Activated naive CD4-positive, alpha-beta T cell treated with anti-CD3 and anti-CD28 coated beads, Interleukin-2, amount 50 U/mL, for 24 hours (primary cell): ENCODE results near the gene HMSD.
"Not testable (repeated sequence)": the region's sequence is repeated elsewhere in the genome, so short reads cannot be mapped to it uniquely, and the experiment has no call there.

ENCODE experiments used
- H3K27ac Mint-ChIP-seq: one replicate; pipeline ENCODE4 v1.8.0; 2021; ENCODE audit warnings: mild to moderate bottlenecking, mixed read lengths
- H3K27me3 Mint-ChIP-seq: one replicate; pipeline ENCODE4 v1.8.0; 2021; ENCODE audit warnings: mixed read lengths
- H3K36me3 Mint-ChIP-seq: one replicate; pipeline ENCODE4 v1.8.0; 2021; ENCODE audit warnings: mixed read lengths
- H3K4me1 Mint-ChIP-seq: one replicate; pipeline ENCODE4 v1.8.0; 2021; ENCODE audit warnings: mixed read lengths
- H3K4me3 Mint-ChIP-seq: one replicate; pipeline ENCODE4 v1.8.0; 2021; ENCODE audit warnings: mild to moderate bottlenecking, mixed read lengths
- H3K9me3 Mint-ChIP-seq: one replicate; pipeline ENCODE4 v1.8.0; 2021; ENCODE audit warnings: mixed read lengths

HMSD gene

GRCh38 chr18:63949068-63949737 lies at the start of gene HMSD:
HMSD (plus strand) TSS chr18:63949301; CDS start chr18:63953456, 4,155 bp downstream.
- Mint-ChIP-seq H3K27me3 (peaks cover 25% of the 10 kb centered on the region), H3K4me1 (peaks cover 30% of the 10 kb centered on the region), H3K27ac (no peak within 1 kb of the TSS), H3K36me3 (peaks cover 3% of the 10 kb centered on the region), H3K4me3 (peak within 1 kb of the TSS; percentile 38), H3K9me3 (peaks cover 5% of the 10 kb centered on the region)

DNA sequence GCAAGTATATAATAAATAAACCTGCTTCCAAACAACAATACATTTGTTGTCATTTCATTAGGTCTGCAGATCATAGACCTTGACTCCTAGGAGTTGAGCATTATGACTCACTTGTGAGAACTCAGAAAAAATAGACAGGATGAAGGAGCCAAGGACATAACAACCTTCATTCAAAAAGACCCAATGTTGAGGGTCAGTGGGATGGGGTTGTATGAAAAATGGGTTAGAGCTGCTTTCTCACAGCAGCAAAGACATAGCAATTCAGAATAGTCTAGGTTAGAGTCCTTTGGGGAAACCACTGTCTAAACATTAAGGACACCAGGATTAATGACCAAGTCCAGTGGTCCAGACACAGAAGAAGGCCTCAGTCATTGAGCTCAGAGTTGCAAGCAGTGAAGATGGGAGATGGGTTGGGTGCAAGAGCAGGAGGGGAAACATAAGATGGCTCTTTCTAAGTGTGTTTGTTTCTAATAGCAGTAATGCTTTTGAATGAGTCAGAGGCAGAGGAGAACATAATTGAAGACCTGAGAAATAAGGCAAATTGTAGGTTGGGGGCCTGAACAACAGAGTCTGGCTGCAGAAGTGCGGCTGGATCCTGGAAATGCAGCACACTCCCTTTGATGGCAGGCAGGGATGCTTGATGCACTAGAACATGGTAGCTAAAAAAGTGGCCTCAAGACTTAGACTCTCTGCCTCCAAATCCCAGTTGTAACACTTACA lies 45.1 kb upstream of the HMSD start:
- Mint-ChIP-seq H3K27ac (no peak overlapping the region), H3K4me1 (no peaks in the 10 kb centered on the region), H3K9me3 (no peaks in the 10 kb centered on the region), H3K27me3 (peaks cover 14% of the 10 kb centered on the region), H3K36me3 (no peaks in the 10 kb centered on the region), H3K4me3 (no peak overlapping the region)

GRCh38 chr18:63904694-63905093 lies 44.4 kb upstream of the HMSD start:
- Mint-ChIP-seq H3K4me1 (no peaks in the 10 kb centered on the region), H3K36me3 (no peaks in the 10 kb centered on the region), H3K9me3 (no peaks in the 10 kb centered on the region), H3K27me3 (peaks cover 12% of the 10 kb centered on the region), H3K4me3 (no peak overlapping the region), H3K27ac (no peak overlapping the region)

GRCh38 chr18:63905361-63905760 lies 43.7 kb upstream of the HMSD start:
- Mint-ChIP-seq H3K4me3 (no peak overlapping the region), H3K4me1 (no peaks in the 10 kb centered on the region), H3K27ac (no peak overlapping the region), H3K27me3 (peaks cover 12% of the 10 kb centered on the region), H3K36me3 (no peaks in the 10 kb centered on the region), H3K9me3 (no peaks in the 10 kb centered on the region)

DNA sequence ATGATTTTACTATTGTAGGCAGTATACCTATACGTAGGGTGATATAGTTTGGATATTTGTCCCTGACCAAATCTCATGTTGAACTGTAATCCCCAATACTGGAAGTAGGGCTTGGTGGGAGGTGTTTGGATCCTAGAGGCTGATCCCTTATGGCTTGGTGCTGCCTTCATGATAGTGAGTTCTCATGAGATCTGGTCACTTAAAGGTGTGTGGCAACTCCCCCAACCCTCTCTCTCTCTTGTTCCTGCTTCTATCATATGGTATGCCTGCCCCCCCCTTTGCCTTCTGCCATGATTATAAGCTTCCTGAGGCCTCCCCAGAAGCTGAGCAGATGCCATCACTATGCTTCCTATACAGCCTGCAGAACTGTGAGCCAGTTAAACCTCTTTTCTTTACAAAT lies 43.0 kb upstream of the HMSD start:
- H3K27me3 Mint-ChIP-seq, result peaks cover 14% of the 10 kb centered on the region
- no peak overlapping the region for H3K4me3 Mint-ChIP-seq
- no peaks in the 10 kb centered on the region for H3K36me3 Mint-ChIP-seq
- H3K4me1 Mint-ChIP-seq, result no peaks in the 10 kb centered on the region
- no peak overlapping the region for H3K27ac Mint-ChIP-seq
- no peaks in the 10 kb centered on the region for H3K9me3 Mint-ChIP-seq

DNA sequence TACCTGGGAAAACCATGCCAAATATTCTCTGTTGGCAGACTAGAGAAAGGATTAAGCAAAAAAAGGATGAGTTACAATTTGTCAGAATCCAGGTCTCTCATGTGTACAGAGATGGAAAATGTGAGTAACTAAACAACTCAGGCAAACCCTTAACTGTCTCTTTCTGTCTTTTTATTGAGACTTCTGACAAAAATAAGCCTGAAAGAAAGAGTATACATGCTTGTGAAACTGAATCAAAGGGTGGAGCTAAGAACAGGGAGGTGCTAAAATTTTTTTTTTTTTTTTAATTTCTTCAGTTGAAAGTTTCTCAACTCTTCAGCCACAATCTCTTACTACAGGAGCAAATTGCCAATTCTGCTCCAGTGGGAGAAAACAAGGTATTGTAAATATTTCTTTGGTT lies 41.4 kb upstream of the HMSD start, which contains the start of gene SERPINB10:
Gene SERPINB10 (plus strand): TSS at position 295 of the 400 bp plus-strand sequence. CDS start 7,553 bp downstream, outside the sequence.
- Mint-ChIP-seq H3K4me1 (no peaks in the 10 kb centered on the region), H3K9me3 (no peaks in the 10 kb centered on the region), H3K4me3 (no peak within 1 kb of the TSS), H3K27me3 (peaks cover 18% of the 10 kb centered on the region), H3K27ac (no peak within 1 kb of the TSS), H3K36me3 (no peaks in the 10 kb centered on the region)

- Mint-ChIP-seq H3K27me3 (peaks cover 23% of the 10 kb centered on the region), H3K4me1 (no peaks in the 10 kb centered on the region), H3K27ac (no peak overlapping the region), H3K4me3 (no peak overlapping the region), H3K9me3 (no peaks in the 10 kb centered on the region), H3K36me3 (no peaks in the 10 kb centered on the region)
These were observed 40.2 kb upstream of the HMSD start for GRCh38 chr18:63908858-63909257.

- Mint-ChIP-seq H3K9me3 (no peaks in the 10 kb centered on the region), H3K36me3 (no peaks in the 10 kb centered on the region), H3K4me3 (no peak overlapping the region), H3K27me3 (peaks cover 25% of the 10 kb centered on the region), H3K4me1 (no peaks in the 10 kb centered on the region), H3K27ac (no peak overlapping the region)
These were observed 39.2 kb upstream of the HMSD start for GRCh38 chr18:63909870-63910269.

- Mint-ChIP-seq H3K27ac (no peak overlapping the region), H3K36me3 (no peaks in the 10 kb centered on the region), H3K9me3 (no peaks in the 10 kb centered on the region), H3K4me3 (no peak overlapping the region), H3K27me3 (peaks cover 21% of the 10 kb centered on the region), H3K4me1 (no peaks in the 10 kb centered on the region)
These were observed 31.3 kb upstream of the HMSD start for GRCh38 chr18:63917817-63918216.

DNA sequence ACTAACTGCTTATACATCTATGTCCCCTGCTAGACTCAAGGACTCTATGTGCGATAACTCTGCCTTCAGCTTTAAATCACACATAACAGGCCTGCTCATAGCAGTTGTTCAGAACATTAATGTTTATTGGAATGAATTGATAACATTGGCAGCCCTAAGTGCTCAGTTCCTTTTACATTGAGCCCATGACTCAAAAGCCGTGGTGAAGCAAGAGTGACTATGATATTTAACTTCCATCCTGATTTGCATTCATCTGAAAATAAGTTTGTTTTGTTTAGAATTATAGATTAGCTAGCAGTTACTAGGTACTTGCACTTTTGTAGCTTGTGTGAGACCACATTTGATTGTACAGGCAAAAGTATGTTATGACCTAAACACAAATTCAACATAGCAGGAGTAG lies 27.1 kb upstream of the HMSD start:
- Mint-ChIP-seq H3K27ac (no peak overlapping the region), H3K27me3 (peaks cover 15% of the 10 kb centered on the region), H3K36me3 (no peaks in the 10 kb centered on the region), H3K9me3 (no peaks in the 10 kb centered on the region), H3K4me3 (no peak overlapping the region), H3K4me1 (no peaks in the 10 kb centered on the region)

DNA sequence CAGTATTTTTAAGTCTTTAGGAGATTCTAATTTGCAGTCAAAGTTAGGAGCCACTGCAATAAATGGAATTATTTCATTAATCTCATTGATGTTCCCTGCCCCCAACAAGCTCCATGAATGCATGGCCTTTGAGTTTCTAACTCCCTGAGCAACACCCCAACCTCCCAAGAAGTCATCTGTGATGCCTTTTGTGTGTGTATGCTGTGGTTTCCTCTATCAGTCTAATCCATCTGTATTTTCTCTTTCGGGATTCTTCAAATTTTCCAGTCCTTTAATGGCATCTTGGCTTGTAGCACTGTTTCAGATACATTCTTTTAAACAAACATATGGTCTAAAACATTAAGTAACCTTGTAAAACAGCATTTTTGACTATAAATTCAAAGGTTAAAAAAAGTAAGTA lies 24.6 kb upstream of the HMSD start:
- Mint-ChIP-seq H3K27me3 (peaks cover 15% of the 10 kb centered on the region), H3K4me1 (no peaks in the 10 kb centered on the region), H3K4me3 (no peak overlapping the region), H3K9me3 (no peaks in the 10 kb centered on the region), H3K27ac (no peak overlapping the region), H3K36me3 (no peaks in the 10 kb centered on the region)

GRCh38 chr18:63928331-63928730 lies 20.8 kb upstream of the HMSD start:
- Mint-ChIP-seq H3K36me3 (no peaks in the 10 kb centered on the region), H3K4me1 (no peaks in the 10 kb centered on the region), H3K27ac (no peak overlapping the region), H3K27me3 (peaks cover 14% of the 10 kb centered on the region), H3K9me3 (no peaks in the 10 kb centered on the region), H3K4me3 (no peak overlapping the region)

- H3K9me3 Mint-ChIP-seq, H3K4me1 Mint-ChIP-seq, H3K36me3 Mint-ChIP-seq, H3K27ac Mint-ChIP-seq, H3K4me3 Mint-ChIP-seq: not testable (repeated sequence)
- H3K27me3 Mint-ChIP-seq, result peaks cover 17% of the 10 kb centered on the region
These were observed 19.7 kb upstream of the HMSD start for GRCh38 chr18:63929369-63929768.

DNA sequence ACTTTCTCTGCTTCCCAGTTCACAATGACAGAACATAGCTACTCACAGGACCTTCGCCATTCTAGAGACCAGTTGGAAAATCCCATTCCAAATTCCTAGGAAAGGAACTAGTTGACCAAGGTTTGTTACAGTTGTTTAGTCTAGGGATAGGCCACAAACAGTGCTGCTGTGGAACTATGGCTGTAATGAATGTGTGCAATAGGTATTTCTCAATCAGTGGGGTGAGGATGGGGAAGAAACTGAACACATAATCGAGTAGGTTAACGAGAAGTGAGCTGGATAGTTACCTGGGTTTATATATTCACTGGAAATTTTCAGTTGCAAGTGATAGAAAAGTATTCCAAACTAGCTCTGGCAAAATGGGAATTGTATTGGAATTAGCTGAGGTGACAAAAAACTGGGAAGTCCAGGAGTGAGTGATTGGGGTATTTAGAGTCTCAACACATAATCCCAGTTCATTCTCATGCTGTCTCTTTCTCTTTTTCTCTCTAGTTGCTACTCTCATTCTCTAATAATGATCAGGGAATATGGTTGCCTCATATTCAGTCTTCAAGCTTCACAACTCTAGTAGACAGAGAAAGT lies 18.2 kb upstream of the HMSD start:
- no peak overlapping the region for H3K4me3 Mint-ChIP-seq
- H3K4me1 Mint-ChIP-seq, result no peaks in the 10 kb centered on the region
- H3K9me3 Mint-ChIP-seq, result no peaks in the 10 kb centered on the region
- H3K36me3 Mint-ChIP-seq, result no peaks in the 10 kb centered on the region
- H3K27me3 Mint-ChIP-seq, result peaks cover 23% of the 10 kb centered on the region
- no peak overlapping the region for H3K27ac Mint-ChIP-seq

DNA sequence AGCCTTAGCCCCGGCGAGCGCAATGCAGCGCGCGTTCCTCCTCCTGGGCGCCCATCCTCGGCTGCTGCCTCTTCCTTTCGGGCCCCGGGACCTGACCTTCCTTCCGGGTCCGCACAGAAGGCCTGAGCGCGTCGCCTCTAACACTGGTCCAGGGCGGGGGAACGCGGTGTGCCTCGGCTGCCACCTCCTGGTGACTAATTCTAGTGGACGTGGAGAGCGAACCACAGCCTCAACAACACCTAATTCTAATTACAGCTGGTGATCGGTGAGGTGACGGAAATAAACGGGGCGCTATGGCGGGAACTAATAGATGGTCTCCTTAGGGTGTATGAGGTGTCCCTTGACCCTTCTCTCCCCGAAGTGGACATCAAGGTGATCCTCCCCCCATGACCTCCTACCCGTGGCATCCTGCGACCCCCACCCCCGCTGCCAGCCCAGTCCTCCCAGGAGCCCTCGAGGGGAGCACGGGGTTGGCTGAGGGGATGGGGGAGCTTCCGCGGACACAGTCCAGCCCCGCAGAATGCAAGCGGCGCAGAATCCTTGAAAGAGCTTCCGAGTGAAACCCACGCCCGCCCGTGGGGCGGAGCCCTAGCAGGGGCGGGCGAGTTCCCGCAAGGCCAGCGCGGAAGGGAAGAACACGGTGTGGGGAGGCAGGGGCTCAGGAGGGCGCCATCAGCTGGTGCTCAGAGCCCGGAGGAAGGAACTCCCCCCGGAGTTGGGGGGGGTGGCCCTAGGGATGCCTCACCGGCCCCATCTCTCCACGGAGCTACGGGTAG lies 12.8 kb upstream of the HMSD start:
- H3K36me3 Mint-ChIP-seq, result no peaks in the 10 kb centered on the region
- peak overlapping the region; percentile 45 for H3K4me3 Mint-ChIP-seq
- H3K9me3 Mint-ChIP-seq, result no peaks in the 10 kb centered on the region
- H3K27me3 Mint-ChIP-seq, result peaks cover 18% of the 10 kb centered on the region
- H3K4me1 Mint-ChIP-seq, result peaks cover 3% of the 10 kb centered on the region
- H3K27ac Mint-ChIP-seq, result no peak overlapping the region
